GM19240 (cell line): ENCODE results near the gene NRIP1.

ENCODE experiments used
- DNase-seq: peaks from one replicate; pipeline ENCODE4 v3.0.0; 2011; ENCODE audit warnings: low spot score; ENCODE audit not compliant: insufficient read length

NRIP1 gene

GRCh38 chr21:15065392-15066122 lies 757 bp upstream of the NRIP1 start:
- DNase-seq: no peak

GRCh38 chr21:15063814-15064575 lies 805 bp downstream of the NRIP1 start:
- no peak for DNase-seq

- DNase-seq: no peak
These were observed 1.6 kb downstream of the NRIP1 start for GRCh38 chr21:15063081-15063813.

GRCh38 chr21:15062606-15062965 lies 2.2 kb downstream of the NRIP1 start:
- no peak for DNase-seq

GRCh38 chr21:15061747-15062605 lies 2.8 kb downstream of the NRIP1 start:
- no peak for DNase-seq

GRCh38 chr21:15061279-15061678 lies 3.5 kb downstream of the NRIP1 start:
- DNase-seq: no peak

GRCh38 chr21:15060543-15061175 lies 4.1 kb downstream of the NRIP1 start:
- DNase-seq: no peak

- no peak for DNase-seq
These were observed 5.4 kb downstream of the NRIP1 start for GRCh38 chr21:15059397-15059796.

GRCh38 chr21:15058854-15059263 lies 5.9 kb downstream of the NRIP1 start:
- DNase-seq: no peak

GRCh38 chr21:15057285-15057684 lies 7.5 kb downstream of the NRIP1 start:
- no peak for DNase-seq

GRCh38 chr21:15054606-15055239 lies 10.1 kb downstream of the NRIP1 start:
- DNase-seq: no peak

GRCh38 chr21:15054089-15054488 lies 10.7 kb downstream of the NRIP1 start:
- DNase-seq: no peak

GRCh38 chr21:15053500-15053899 lies 11.3 kb downstream of the NRIP1 start:
- no peak for DNase-seq

GRCh38 chr21:15052459-15052763 lies 12.4 kb downstream of the NRIP1 start:
- no peak for DNase-seq

- DNase-seq: no peak
These were observed 12.9 kb downstream of the NRIP1 start for GRCh38 chr21:15051644-15052458.

GRCh38 chr21:15050568-15051377 lies 14.0 kb downstream of the NRIP1 start:
- no peak for DNase-seq

- no peak for DNase-seq
These were observed 19.8 kb downstream of the NRIP1 start for GRCh38 chr21:15045017-15045416.

- no peak for DNase-seq
These were observed 22.3 kb downstream of the NRIP1 start for GRCh38 chr21:15042531-15042930.
